HepG2 (cell line): ENCODE data around the gene TMEM258. TPM values are rescaled to one million over a fixed set of nuclear protein-coding genes. Genes with fewer than 3 reads are reported as not detected.

ENCODE experiments used
- ATAC-seq: fragments of 200-7000 bp; cut with Tn5 transposase; 3 replicates; pipeline ENCODE4 v1.9.1; 2020; ENCODE audit warnings: mild to moderate bottlenecking, moderate library complexity
- BruUV-seq: library from RNA; stranded (reverse); fragments of 400-500 nt; replicated peaks from 2 replicates; lab custom pipeline; 2021; lab: Mats Ljungman, UMichigan
- CTCF ChIA-PET: fragments of 300-600 bp; formaldehyde crosslinking; extraction: SDS; loops from one replicate; lab custom pipeline; 2021; ENCODE audit warnings: low total read pairs, inconsistent platforms, low intra/inter-chr PET ratio; lab: Yijun Ruan, JAX
- POLR2A ChIA-PET: fragments of 350-600 bp; sonication (Branson Sonifier 250); formaldehyde crosslinking; loops from one replicate; lab custom pipeline; 2020; ENCODE audit warnings: antibody characterized with exemption, inconsistent platforms; lab: Yijun Ruan, JAX
- DNase-seq: peaks from one replicate; pipeline ENCODE4 v3.0.0-alpha.2; 2015; ENCODE audit warnings: low spot score
- FAIRE-seq: peaks from 3 replicates; lab custom pipeline; 2011; peaks lifted over from hg19 to GRCh38; lab: Jason Lieb, UNC
- H2AFZ ChIP-seq: one replicate; pipeline ENCODE4 v1.6.1; 2011; ENCODE audit warnings: low read length, inconsistent platforms
- H3K27ac ChIP-seq: fragments of 300-600 bp; 3 replicates; pipeline ENCODE4 v1.8.0; 2011; ENCODE audit warnings: mixed run types, mild to moderate bottlenecking, mixed read lengths, low read length, inconsistent platforms; ENCODE audit not compliant: insufficient read depth; ENCODE audit errors: extremely low read length
- H3K27me3 ChIP-seq, 2 experiments: fragments of 200-600 bp in 1 of 2; 2 replicates in 1 of 2; 3 replicates in 1 of 2; pipeline versions ENCODE4 v1.6.0 to v1.8.0; 2011; ENCODE audit warnings: low read length in 2 of 2, mild to moderate bottlenecking in 2 of 2, moderate library complexity in 2 of 2, inconsistent platforms in 1 of 2; ENCODE audit not compliant: insufficient read depth in 2 of 2, control insufficient read depth in 1 of 2
- H3K36me3 ChIP-seq, 2 experiments: fragments of 200-600 bp in 1 of 2; replicated peaks in 1 of 2; 2 replicates in 1 of 2; 3 replicates in 1 of 2; pipeline versions ENCODE4 v1.5.1 to v1.8.0; 2011; ENCODE audit warnings: low read length in 2 of 2, inconsistent platforms in 1 of 2; ENCODE audit not compliant: insufficient read depth in 2 of 2, control insufficient read depth in 1 of 2
- H3K4me1 ChIP-seq: 2 replicates; pipeline ENCODE4 v1.5.1; 2012; ENCODE audit warnings: low read length, inconsistent platforms; ENCODE audit not compliant: insufficient read depth
- H3K4me2 ChIP-seq: 2 replicates; pipeline ENCODE4 v1.6.0; 2011; ENCODE audit warnings: low read depth, low read length, inconsistent platforms
- H3K4me3 ChIP-seq, 3 experiments: fragments of 200-600 bp in 1 of 3; sonication (generic), shearing (Covaris generic) in 1 of 3; replicated peaks in 1 of 3; 2 replicates each; pipeline ENCODE4 v1.5.1; 2011 to 2016; ENCODE audit warnings: low read length in 3 of 3, inconsistent platforms in 2 of 3, low read depth in 2 of 3, mild to moderate bottlenecking in 2 of 3, control low read depth in 1 of 3, mixed read lengths in 1 of 3; ENCODE audit not compliant: insufficient read depth in 1 of 3
- H3K79me2 ChIP-seq: one replicate; pipeline ENCODE4 v1.6.1; 2011; ENCODE audit warnings: low read length, inconsistent platforms; ENCODE audit not compliant: insufficient read depth
- H3K9ac ChIP-seq: 2 replicates; pipeline ENCODE4 v1.6.0; 2011; ENCODE audit warnings: mild to moderate bottlenecking, low read depth, low read length, inconsistent platforms; ENCODE audit not compliant: insufficient read depth
- H3K9me3 ChIP-seq: 2 replicates; pipeline ENCODE4 v1.5.1; 2012; ENCODE audit warnings: mild to moderate bottlenecking, low read length
- H4K20me1 ChIP-seq: 2 replicates; pipeline ENCODE4 v1.6.0; 2011; ENCODE audit warnings: inconsistent platforms, mild to moderate bottlenecking, low read length, moderate library complexity; ENCODE audit not compliant: insufficient read depth
- ADNP ChIP-seq: sonication (generic); formaldehyde crosslinking; IDR thresholded peaks from 2 replicates; pipeline ENCODE4 v1.4.0; 2020; ENCODE audit warnings: missing genetic modification reagents
- FOXC1 ChIP-seq: sonication (generic); formaldehyde crosslinking; IDR thresholded peaks from 2 replicates; pipeline ENCODE4 v1.8.0; 2022; ENCODE audit warnings: mild to moderate bottlenecking, missing genetic modification reagents, borderline replicate concordance
- KAT8 ChIP-seq: IDR thresholded peaks from 2 replicates; pipeline ENCODE4 v1.6.1; 2016; ENCODE audit warnings: missing genetic modification reagents, missing compliant biosample characterization
- KDM4B ChIP-seq: sonication (generic); formaldehyde crosslinking; IDR thresholded peaks from 2 replicates; pipeline ENCODE4 v1.4.0; 2020; ENCODE audit warnings: missing genetic modification reagents
- LCORL ChIP-seq, 2 experiments: fragments of 450-650 bp in 1 of 2; sonication (generic) in 1 of 2; formaldehyde crosslinking in 1 of 2; IDR thresholded peaks; 2 replicates each; pipeline versions ENCODE4 v1.5.0 to v1.6.1; 2017 to 2020; ENCODE audit warnings: antibody characterized with exemption in 1 of 2, missing genetic modification reagents in 1 of 2
- NFYC ChIP-seq: IDR thresholded peaks from 2 replicates; pipeline ENCODE4 v1.6.1; 2016; ENCODE audit warnings: missing genetic modification reagents, missing compliant biosample characterization
- NONO ChIP-seq, 2 experiments: fragments of 450-650 bp in 1 of 2; sonication (generic) in 1 of 2; formaldehyde crosslinking in 1 of 2; IDR thresholded peaks in 1 of 2; conservative IDR thresholded peaks in 1 of 2; 2 replicates each; pipeline versions ENCODE4 v1.6.1 to v1.8.0; 2017 to 2022; ENCODE audit warnings: mild to moderate bottlenecking in 1 of 2, missing genetic modification reagents in 1 of 2, moderate library complexity in 1 of 2
- PHF5A ChIP-seq: IDR thresholded peaks from one replicate; pipeline ENCODE4 v1.6.1; 2018; ENCODE audit warnings: low read depth, missing genetic modification reagents; ENCODE audit not compliant: unreplicated experiment
- SMAD3 ChIP-seq: sonication (generic); formaldehyde crosslinking; IDR thresholded peaks from 2 replicates; pipeline ENCODE4 v1.4.0; 2020; ENCODE audit warnings: missing genetic modification reagents
- SNRNP70 ChIP-seq: fragments of 200-400 bp; formaldehyde crosslinking; IDR thresholded peaks from 2 replicates; pipeline ENCODE4 v1.6.1; 2017; ENCODE audit warnings: mild to moderate bottlenecking, low read depth, low read length, moderate library complexity
- TSC22D2 ChIP-seq: sonication (generic); formaldehyde crosslinking; IDR thresholded peaks from 2 replicates; pipeline ENCODE4 v1.5.1; 2020; ENCODE audit warnings: missing genetic modification reagents, mild to moderate bottlenecking, borderline replicate concordance
- ZEB1 ChIP-seq: IDR thresholded peaks from 2 replicates; pipeline ENCODE4 v1.6.1; 2012; ENCODE audit warnings: mild to moderate bottlenecking, low read depth, inconsistent platforms; ENCODE audit not compliant: insufficient replicate concordance
- ZMYM3 ChIP-seq: sonication (generic); formaldehyde crosslinking; IDR thresholded peaks from 2 replicates; pipeline ENCODE4 v1.5.1; 2020; ENCODE audit warnings: mild to moderate bottlenecking, missing genetic modification reagents
- ZNF350 ChIP-seq: sonication (generic); formaldehyde crosslinking; IDR thresholded peaks from 2 replicates; pipeline ENCODE4 v1.4.0; 2020; ENCODE audit warnings: mild to moderate bottlenecking, low read depth, missing genetic modification reagents, borderline replicate concordance
- ZNF367 ChIP-seq: sonication (generic); formaldehyde crosslinking; IDR thresholded peaks from 2 replicates; pipeline ENCODE4 v1.4.0; 2020; ENCODE audit warnings: missing genetic modification reagents, borderline replicate concordance
- ZNF780A ChIP-seq: sonication (generic); formaldehyde crosslinking; IDR thresholded peaks from 2 replicates; pipeline ENCODE4 v1.8.0; 2022; ENCODE audit warnings: mild to moderate bottlenecking, missing genetic modification reagents, moderate library complexity
- WGBS: methylation state at CpG from one replicate; pipeline ENCODE4 v1.1.6; 2017; ENCODE audit warnings: low lambda C conversion rate; 5-methylcytosine and 5-hydroxymethylcytosine counted together
- in situ Hi-C: cut with HindIII; loops from 2 replicates; pipeline ENCODE4 v1.10.0; 2017; ENCODE audit warnings: low pct_unique_long_range_greater_than_20kb; ENCODE audit not compliant: extremely low pct_ligation_motif_present
- intact Hi-C: fragments of 100-400 bp; cut with micrococcal nuclease; formaldehyde crosslinking; loops from one replicate; pipeline ENCODE4 v1.10.0; 2022; ENCODE audit not compliant: unreplicated experiment
- polyA plus RNA-seq, 8 experiments: library from polyadenylated mRNA; depleted of rRNA in 3 of 8; stranded (reverse) in 7 of 8; unstranded in 1 of 8; fragments of >200 nt; fragmentation: Illumina TruSeq in 4 of 8; extraction: Trizol in 4 of 8; gene quantifications; 2 replicates each; pipeline versions ENCODE4 v1.2.1 to v1.2.3, GENCODE V29; 2011 to 2016; ENCODE audit warnings: low read depth in 4 of 8, missing spikeins in 1 of 8, mixed read lengths in 1 of 8; ENCODE audit not compliant: insufficient read depth in 1 of 8
- total RNA-seq, 5 experiments: library from RNA; depleted of rRNA; stranded (reverse); fragments of >200 nt; fragmentation: Illumina TruSeq; extraction: Trizol; gene quantifications; 2 replicates each; pipeline ENCODE4 v1.2.3, GENCODE V29; 2016; ENCODE audit warnings: low read depth in 1 of 5
- TF ChIP-seq, protein P1 (sequence below): sonication (generic); formaldehyde crosslinking; IDR thresholded peaks from 2 replicates; pipeline ENCODE4 v1.5.0; 2020; ENCODE audit warnings: missing genetic modification reagents, mild to moderate bottlenecking, borderline replicate concordance
- TF ChIP-seq, protein P2 (sequence below): sonication (generic); formaldehyde crosslinking; IDR thresholded peaks from 2 replicates; pipeline ENCODE4 v1.5.0; 2020; ENCODE audit warnings: missing genetic modification reagents
- TF ChIP-seq, protein P3 (sequence below): fragments of 450-650 bp; IDR thresholded peaks from 2 replicates; pipeline ENCODE4 v1.6.1; 2017
- TF ChIP-seq, protein P4 (sequence below): IDR thresholded peaks from 2 replicates; pipeline ENCODE4 v1.6.1; 2016; ENCODE audit warnings: low read depth, control low read depth

The TMEM258 gene
- total and polyA plus RNA-seq, 2 of the 13 experiments (the other 11 are each of a cell fraction or from before 2014, with no cell fraction given) = 175 to 424 TPM

DNA sequence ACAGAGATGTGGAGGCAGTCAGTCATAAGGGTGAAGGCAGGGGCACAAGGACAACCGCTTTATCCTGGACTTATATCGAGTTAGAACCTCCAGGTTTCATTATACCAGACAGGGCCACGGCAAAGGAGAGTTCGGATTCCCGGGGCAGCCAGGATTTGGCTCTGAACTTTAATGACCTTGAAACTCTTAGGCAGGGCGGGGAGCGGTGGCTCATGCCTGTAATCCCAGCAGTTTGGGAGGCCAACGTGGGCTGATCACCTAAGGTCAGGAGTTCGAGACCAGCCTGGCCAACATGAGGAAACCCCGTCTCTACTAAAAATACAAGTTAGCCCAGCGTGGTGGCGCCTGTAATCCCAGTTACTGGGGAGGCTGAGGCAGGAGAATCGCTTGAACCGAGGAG lies 41.0 kb downstream of the TMEM258 start:
- H4K20me1 ChIP-seq = no peaks in the 10 kb centered on the region
- peaks cover 39% of the 10 kb centered on the region for H3K79me2 ChIP-seq
- H3K36me3 ChIP-seq = no peaks in the 10 kb centered on the region
- no peaks in the 10 kb centered on the region for H3K9me3 ChIP-seq
- 35% methylated on average over 12 of the region's 14 CpGs for WGBS
- H3K4me3 ChIP-seq = no peak overlapping the region
- H3K9ac ChIP-seq = no peak overlapping the region
- H2AFZ ChIP-seq = no peak overlapping the region
- H3K27me3 ChIP-seq = no peaks in the 10 kb centered on the region
- in situ Hi-C loops (no loop called here), intact Hi-C loops (no loop called here)
- ChIA-PET POLR2A (interaction anchor here (1.0 to 6.2 kb wide), 3 partner anchors 18 to 84 kb away, joined by 3 to 43 read pairs (median 38); partner anchors contain the start of genes FEN1 and TMEM258), CTCF (interaction anchor here (0.9 to 5.4 kb wide), 4 partner anchors 15 to 36 kb away, joined by 3 to 51 read pairs (median 32); no protein-coding TSS in a partner anchor)
- FAIRE-seq = no peak
- peak overlapping the region; percentile 60 for H3K4me2 ChIP-seq
- H3K4me1 ChIP-seq = peaks cover 86% of the 10 kb centered on the region
- ATAC-seq = no peak
- H3K27ac ChIP-seq = no peak overlapping the region
- BruUV-seq = no TSS peak
- peak; percentile 50 for DNase-seq
- TF ChIP-seq, protein P1, sequence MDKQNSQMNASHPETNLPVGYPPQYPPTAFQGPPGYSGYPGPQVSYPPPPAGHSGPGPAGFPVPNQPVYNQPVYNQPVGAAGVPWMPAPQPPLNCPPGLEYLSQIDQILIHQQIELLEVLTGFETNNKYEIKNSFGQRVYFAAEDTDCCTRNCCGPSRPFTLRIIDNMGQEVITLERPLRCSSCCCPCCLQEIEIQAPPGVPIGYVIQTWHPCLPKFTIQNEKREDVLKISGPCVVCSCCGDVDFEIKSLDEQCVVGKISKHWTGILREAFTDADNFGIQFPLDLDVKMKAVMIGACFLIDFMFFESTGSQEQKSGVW (CRISPR knock-in tag) = no peak
- TF ChIP-seq NONO (IDR thresholded peaks at IDR 0.05) (no peak), NONO (CRISPR knock-in tag; conservative IDR thresholded peaks at IDR 0.05) (0 out of 2 replicates have a peak, but pooled peaks have one; percentile 8), ZNF350 (no peak), LCORL (IDR thresholded peaks at IDR 0.05) (no peak), LCORL (CRISPR knock-in tag; IDR thresholded peaks at IDR 0.05) (peak; percentile 42; the same call in 1 of the 2 replicates), ADNP (CRISPR knock-in tag) (peak; percentile 33; the same call in 1 of the 2 replicates), ZNF780A (CRISPR knock-in tag) (no peak), SNRNP70 (no peak), SMAD3 (CRISPR knock-in tag) (no peak), NFYC (no peak), KAT8 (0 out of 2 replicates have a peak, but pooled peaks have one; percentile 1), ZMYM3 (CRISPR knock-in tag) (no peak), ZEB1 (no peak), FOXC1 (CRISPR knock-in tag) (no peak), KDM4B (CRISPR knock-in tag) (no peak), ZNF367 (CRISPR knock-in tag) (no peak), TSC22D2 (CRISPR knock-in tag) (no peak), PHF5A (CRISPR knock-in tag) (no peak)
- TF ChIP-seq, protein P2, sequence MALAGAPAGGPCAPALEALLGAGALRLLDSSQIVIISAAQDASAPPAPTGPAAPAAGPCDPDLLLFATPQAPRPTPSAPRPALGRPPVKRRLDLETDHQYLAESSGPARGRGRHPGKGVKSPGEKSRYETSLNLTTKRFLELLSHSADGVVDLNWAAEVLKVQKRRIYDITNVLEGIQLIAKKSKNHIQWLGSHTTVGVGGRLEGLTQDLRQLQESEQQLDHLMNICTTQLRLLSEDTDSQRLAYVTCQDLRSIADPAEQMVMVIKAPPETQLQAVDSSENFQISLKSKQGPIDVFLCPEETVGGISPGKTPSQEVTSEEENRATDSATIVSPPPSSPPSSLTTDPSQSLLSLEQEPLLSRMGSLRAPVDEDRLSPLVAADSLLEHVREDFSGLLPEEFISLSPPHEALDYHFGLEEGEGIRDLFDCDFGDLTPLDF (CRISPR knock-in tag) = no peak
- TF ChIP-seq, protein P3, sequence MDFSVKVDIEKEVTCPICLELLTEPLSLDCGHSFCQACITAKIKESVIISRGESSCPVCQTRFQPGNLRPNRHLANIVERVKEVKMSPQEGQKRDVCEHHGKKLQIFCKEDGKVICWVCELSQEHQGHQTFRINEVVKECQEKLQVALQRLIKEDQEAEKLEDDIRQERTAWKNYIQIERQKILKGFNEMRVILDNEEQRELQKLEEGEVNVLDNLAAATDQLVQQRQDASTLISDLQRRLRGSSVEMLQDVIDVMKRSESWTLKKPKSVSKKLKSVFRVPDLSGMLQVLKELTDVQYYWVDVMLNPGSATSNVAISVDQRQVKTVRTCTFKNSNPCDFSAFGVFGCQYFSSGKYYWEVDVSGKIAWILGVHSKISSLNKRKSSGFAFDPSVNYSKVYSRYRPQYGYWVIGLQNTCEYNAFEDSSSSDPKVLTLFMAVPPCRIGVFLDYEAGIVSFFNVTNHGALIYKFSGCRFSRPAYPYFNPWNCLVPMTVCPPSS = no peak
- TF ChIP-seq, protein P4, sequence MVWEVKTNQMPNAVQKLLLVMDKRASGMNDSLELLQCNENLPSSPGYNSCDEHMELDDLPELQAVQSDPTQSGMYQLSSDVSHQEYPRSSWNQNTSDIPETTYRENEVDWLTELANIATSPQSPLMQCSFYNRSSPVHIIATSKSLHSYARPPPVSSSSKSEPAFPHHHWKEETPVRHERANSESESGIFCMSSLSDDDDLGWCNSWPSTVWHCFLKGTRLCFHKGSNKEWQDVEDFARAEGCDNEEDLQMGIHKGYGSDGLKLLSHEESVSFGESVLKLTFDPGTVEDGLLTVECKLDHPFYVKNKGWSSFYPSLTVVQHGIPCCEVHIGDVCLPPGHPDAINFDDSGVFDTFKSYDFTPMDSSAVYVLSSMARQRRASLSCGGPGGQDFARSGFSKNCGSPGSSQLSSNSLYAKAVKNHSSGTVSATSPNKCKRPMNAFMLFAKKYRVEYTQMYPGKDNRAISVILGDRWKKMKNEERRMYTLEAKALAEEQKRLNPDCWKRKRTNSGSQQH (CRISPR knock-in tag) = 0 out of 2 replicates have a peak, but pooled peaks have one; percentile 10
